ENCODE data around the gene ATP5ME.

DNA sequence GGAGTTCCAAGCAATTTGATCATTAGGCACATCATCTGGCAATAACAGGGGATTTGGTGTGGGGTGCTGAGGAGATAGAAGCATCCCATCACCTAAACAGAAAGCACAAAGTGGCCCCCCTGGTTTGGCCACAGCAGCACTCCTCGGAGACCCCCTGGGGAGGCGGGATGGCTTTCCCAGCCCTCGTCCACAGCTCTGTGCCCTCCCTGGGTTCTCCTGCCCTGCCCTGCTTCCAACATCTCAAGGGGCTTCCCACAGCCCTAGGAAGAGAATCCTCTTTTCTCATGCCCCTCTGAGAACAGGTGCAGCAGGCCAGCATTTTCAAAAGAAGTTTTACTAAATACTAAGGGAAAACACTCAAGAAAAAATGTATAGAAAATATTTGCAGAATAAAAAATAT, 12.8 kb downstream of the ATP5ME start:
- TF ChIP-seq POLR2A (IDR thresholded peaks at IDR 0.05) = no peak
- TF ChIP-seq, protein P1, sequence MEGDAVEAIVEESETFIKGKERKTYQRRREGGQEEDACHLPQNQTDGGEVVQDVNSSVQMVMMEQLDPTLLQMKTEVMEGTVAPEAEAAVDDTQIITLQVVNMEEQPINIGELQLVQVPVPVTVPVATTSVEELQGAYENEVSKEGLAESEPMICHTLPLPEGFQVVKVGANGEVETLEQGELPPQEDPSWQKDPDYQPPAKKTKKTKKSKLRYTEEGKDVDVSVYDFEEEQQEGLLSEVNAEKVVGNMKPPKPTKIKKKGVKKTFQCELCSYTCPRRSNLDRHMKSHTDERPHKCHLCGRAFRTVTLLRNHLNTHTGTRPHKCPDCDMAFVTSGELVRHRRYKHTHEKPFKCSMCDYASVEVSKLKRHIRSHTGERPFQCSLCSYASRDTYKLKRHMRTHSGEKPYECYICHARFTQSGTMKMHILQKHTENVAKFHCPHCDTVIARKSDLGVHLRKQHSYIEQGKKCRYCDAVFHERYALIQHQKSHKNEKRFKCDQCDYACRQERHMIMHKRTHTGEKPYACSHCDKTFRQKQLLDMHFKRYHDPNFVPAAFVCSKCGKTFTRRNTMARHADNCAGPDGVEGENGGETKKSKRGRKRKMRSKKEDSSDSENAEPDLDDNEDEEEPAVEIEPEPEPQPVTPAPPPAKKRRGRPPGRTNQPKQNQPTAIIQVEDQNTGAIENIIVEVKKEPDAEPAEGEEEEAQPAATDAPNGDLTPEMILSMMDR (IDR thresholded peaks at IDR 0.05) = no peak

Measured in body of pancreas (tissue), 4 donors.